ENCODE measurements around the gene FAXC. TPM values are rescaled to one million over a fixed set of nuclear protein-coding genes. Genes with fewer than 3 reads are reported as not detected.

FAXC gene
- total RNA-seq, 4 donors from 2014 or later = 0.04 to 3.6 (median 1.3) TPM

GRCh38 chr6:99384507-99384906 is 35.0 kb upstream of the FAXC start:
- no peak overlapping the region for H3K4me3 ChIP-seq (ENCODE audit: low read depth, poor library complexity, severe bottlenecking)
- no peak for DNase-seq (ENCODE audit: low spot score in 2 of 2)
- intact Hi-C loops (cut with DNase I; ENCODE audit: low total_unique reads) = no loop called here
- WGBS, 2 donors = 94 to 95% methylated on average over 3 of the region's 3 CpGs
- TF ChIP-seq CTCF (IDR thresholded peaks at IDR 0.05) (no peak), POLR2A (IDR thresholded peaks at IDR 0.05) (no peak)

DNA sequence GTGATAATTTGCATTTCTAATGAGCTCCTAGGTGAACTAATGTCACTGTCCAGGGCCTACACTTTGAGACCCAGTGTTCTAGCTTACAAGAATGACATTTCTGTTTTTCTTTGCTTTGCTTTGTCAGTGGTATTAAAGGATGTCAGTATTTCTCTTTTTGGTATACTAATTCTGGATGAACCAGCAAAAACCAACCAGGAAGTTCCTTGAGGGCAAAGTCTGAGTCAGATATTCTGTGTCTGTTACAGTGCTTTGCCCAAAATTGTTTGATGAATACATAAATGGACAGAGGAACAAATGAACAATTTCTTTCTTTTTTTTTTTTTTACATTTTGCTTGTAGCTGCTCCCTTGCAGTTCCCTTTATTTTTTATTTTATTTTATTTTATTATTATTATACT is 29.2 kb upstream of the FAXC start:
- intact Hi-C loops (cut with DNase I; ENCODE audit: low total_unique reads) = no loop called here

GRCh38 chr6:99369533-99369932 is 20.1 kb upstream of the FAXC start:
- no peak for TF ChIP-seq POLR2A (IDR thresholded peaks at IDR 0.05)
- TF ChIP-seq CTCF (IDR thresholded peaks at IDR 0.05) = no peak
- no peak overlapping the region for H3K4me3 ChIP-seq (ENCODE audit: low read depth, poor library complexity, severe bottlenecking)
- intact Hi-C loops (cut with DNase I; ENCODE audit: low total_unique reads) = no loop called here
- no peak for DNase-seq (ENCODE audit: low spot score in 2 of 2)

More for the DNA sequence above, 29.2 kb upstream of the FAXC start:
- TF ChIP-seq POLR2A (IDR thresholded peaks at IDR 0.05) (no peak), CTCF (IDR thresholded peaks at IDR 0.05) (no peak)
- DNase-seq (ENCODE audit: low spot score in 2 of 2) = no peak
- H3K4me3 ChIP-seq (ENCODE audit: low read depth, poor library complexity, severe bottlenecking) = no peak overlapping the region

GRCh38 chr6:99366852-99367251 is 17.4 kb upstream of the FAXC start:
- no peak for DNase-seq (ENCODE audit: low spot score in 2 of 2)
- intact Hi-C loops (cut with DNase I; ENCODE audit: low total_unique reads) = no loop called here
- WGBS, 2 donors = 97 to 98% methylated on average over 2 of the region's 2 CpGs
- no peak overlapping the region for H3K4me3 ChIP-seq (ENCODE audit: low read depth, poor library complexity, severe bottlenecking)
- no peak for TF ChIP-seq POLR2A (IDR thresholded peaks at IDR 0.05)
- no peak for TF ChIP-seq CTCF (IDR thresholded peaks at IDR 0.05)

DNA sequence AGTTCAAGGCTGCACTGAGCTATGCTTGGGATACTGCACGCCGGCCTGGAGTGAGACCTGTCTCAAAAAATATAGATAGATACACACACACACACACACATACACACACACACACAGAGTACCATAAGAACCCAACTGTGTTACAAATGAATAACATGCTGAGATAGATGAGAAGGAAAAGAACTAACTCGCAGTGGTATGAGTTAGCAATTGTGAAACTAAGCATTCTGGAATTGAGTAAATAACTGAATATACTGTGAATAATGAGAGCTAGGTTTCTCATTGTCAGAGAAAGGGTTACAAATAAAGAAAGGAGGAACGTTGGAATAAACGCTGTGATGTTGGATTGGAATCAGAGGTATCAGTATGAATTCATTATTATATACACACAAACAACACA is 14.6 kb upstream of the FAXC start:
- intact Hi-C loops (cut with DNase I; ENCODE audit: low total_unique reads) = no loop called here
- WGBS, 2 donors = 84 to 88% methylated on average over 5 of the region's 5 CpGs
- no peak for DNase-seq (ENCODE audit: low spot score in 2 of 2)
- H3K4me3 ChIP-seq (ENCODE audit: low read depth, poor library complexity, severe bottlenecking) = no peak overlapping the region
- no peak for TF ChIP-seq POLR2A (IDR thresholded peaks at IDR 0.05)
- TF ChIP-seq CTCF (IDR thresholded peaks at IDR 0.05) = no peak

GRCh38 chr6:99362678-99363268 is 13.3 kb upstream of the FAXC start:
- intact Hi-C loops (cut with DNase I; ENCODE audit: low total_unique reads) = no loop called here
- TF ChIP-seq CTCF (IDR thresholded peaks at IDR 0.05) = no peak
- TF ChIP-seq POLR2A (IDR thresholded peaks at IDR 0.05) = no peak
- no peak for DNase-seq (ENCODE audit: low spot score in 2 of 2)
- WGBS, 2 donors = 89 to 100% methylated on average over 1 of the region's 1 CpG
- no peak overlapping the region for H3K4me3 ChIP-seq (ENCODE audit: low read depth, poor library complexity, severe bottlenecking)

Data from lower leg skin (tissue), 4 donors.